ENCODE measurements around the gene PLXNA2.

The PLXNA2 gene

DNA sequence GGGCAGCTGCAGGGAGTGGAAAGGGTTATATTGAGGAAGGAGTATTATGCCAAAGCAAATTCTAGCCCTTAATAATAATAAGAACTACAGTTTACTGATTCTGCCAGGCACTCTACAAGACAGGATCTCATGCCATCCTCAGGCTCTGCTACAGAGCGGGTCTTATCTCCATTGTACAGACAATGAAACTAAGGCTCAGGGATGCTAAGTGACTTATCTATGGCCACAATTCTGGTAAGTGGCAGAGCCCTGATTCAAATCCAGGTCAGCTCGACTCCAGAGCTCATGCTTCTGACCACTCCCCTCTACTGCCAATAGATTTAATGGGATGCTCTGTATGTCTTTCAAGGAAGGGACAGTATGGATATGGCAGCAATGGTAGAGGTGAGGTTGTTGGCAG, 187.1 kb downstream of the PLXNA2 start:
- DNase-seq: no peak

DNA sequence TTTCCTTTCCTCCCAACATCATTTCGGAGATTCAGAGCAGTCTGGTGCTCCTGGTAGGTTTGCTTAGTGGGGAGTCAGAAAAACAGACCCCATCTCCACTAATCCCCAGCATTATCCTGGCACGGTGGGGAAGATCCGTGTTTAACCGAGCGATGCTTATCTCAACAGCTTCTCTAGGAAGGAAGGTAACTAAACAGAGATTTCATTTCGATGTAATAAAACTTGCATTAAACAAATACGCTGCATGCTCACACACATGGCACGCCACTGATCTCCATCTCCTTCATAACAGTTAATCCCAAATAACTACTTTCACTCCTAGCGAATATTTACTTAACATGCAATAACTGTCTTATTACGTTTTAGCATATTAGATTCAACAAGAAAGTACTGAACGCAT, 188.6 kb downstream of the PLXNA2 start:
- DNase-seq: no peak

DNA sequence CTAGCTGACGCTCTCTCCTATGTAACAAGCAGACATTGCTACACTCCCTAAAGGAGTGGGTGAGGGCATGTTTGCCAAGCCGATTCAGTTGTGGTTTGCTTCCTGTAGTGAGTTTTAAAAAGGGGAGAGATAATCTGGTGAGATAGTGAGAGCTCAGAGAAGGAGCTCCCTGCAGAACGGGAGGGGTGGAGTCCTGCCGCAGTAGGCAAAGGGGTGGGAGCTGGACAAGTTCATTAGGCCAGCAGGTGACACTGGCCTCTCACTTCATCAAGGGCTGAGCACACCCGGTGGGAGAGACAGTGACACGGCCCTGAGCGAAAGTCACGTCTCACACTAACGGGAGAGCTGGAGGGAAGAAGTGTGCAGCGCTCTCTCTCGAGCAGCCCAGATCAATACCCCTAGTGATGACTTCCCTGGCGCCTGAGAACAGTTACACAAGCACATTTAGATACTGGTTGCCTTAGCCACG, 189.2 kb downstream of the PLXNA2 start:
- no peak for DNase-seq

DNA sequence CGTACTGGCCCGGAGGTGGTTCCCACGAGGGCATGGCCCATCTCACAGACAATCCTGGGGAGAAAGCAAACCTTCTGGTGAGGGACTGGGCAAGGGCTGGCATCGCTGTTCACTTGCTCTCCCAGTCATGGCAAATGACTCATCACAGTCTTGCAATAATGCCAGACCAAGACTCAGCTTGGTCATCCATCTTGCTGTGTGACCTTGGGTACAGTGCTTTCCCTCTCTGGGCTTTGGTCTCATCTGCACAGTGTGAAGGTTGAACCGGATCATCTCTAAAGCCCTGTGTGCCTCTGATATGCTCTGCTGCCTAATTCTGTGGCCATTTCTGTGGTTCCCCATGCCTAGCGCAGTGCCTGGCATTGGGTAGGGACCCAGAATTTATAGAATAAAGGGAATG, 189.7 kb downstream of the PLXNA2 start:
- DNase-seq: no peak

DNA sequence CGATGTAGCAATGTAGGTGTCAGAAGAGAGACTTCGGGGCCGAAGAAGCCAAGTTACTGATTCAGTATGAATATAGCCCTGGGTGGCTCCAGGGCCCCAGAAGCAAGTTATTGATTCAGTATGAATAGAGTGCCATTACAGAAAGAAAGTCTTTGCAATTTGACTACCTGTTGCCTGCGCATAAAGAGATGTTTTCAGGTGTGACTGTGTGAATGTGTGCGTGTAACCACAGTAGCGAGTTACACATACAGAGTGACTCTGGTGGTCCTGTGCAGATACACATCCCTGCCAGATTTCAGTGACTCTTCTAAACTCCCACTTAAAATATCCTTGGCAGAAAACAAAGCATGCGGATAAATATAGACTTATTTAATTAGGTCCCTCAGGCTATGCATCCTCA, 190.5 kb downstream of the PLXNA2 start:
- no peak for DNase-seq

DNA sequence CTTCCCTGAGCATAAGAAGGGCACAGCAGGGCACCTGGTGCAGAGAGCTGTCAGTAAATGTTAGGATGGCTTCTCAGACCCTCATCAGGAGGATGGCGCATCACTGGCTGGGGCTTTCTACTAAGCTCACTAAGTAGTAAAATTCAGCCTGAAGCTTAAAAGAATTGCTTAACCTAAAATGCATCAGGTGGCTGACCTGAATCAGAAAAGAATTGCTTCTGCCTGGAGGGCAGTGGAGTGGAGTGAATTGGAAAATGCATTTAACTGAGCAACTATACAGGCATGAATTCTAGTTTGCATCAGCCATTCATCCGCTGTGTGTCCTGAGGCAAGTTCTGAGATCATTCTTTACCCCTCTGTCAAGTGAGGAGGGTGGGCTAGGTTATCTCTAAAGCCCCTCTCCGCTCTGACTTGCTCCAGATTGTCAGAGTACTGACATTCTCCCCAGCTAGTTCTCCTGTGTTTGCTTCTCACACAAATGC, 191.2 kb downstream of the PLXNA2 start:
- no peak for DNase-seq

DNA sequence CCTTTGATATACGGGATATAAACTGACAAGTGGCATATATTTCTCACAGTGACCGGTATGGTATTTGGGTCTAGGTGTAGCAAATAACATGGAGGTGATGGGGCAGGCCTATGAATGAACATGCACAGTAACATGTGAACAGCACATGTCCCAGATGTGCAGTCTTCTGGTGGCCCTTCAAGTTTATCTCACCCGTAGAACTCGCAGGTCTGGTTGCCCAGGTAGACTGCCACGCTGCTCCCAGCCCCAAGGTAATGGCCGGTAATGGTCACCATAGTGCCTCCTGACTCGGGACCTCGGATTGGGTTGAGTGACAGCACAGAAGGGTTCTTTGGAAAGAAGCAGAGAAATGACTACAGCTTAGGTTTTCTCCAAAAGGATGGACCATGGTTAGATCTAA, 192.0 kb downstream of the PLXNA2 start:
- no peak for DNase-seq

DNA sequence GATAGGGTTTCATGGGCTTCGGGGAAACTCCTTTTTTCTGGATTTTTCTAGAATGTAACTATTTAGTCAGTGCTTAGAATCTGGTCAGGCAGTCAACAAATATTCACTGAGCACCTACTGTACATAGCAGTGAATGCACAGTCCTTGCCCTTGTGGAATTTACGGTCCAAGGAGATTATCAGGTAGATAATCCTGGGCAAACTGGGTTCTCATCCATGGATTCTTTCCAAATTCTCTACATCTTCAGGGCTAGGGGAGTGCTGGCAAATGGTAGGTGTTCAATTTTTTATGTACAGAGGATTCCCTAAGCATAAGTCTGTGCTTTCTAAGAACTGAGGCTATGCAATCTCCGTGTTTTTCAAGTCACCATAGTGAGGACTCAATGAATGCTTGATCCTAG, 192.5 kb downstream of the PLXNA2 start:
- DNase-seq: no peak

DNA sequence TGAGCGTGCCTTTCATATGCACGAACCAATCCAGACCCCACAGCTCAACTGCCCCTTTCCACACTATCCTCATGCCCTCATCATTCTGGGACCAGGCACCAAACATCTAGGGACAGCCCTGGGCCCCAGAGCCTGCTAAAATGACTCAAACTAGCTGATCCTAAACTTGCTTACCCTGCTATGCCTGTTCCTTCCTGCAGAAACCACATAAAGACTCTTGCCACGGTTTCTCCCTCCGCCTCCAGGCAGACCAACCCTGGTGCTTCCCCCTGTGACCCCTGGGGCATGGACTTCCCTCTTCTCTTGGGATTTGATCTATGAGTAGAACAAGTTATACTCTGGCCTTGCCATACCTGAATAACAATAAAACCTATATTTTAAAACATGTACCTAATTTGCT, 195.3 kb downstream of the PLXNA2 start:
- DNase-seq: no peak

DNA sequence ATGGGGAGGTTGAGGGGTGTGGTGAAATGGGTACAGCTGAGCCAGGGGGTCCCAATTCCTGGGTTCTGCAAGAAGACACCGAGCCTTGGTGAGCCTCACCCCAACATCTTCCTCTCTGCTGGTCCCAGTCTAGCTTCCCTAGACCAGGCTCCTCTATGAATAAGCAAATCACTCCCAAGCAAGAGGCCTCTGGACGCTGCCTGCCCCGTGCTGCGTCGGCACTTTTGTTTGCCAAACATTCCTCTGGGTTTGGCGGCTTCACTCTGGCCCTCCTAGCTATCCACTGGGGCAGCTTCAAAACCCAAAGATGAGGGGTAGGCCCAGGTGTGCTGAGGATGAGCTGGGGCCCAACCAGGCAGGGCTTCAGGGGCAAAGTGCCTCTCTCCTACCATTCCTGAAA, 196.2 kb downstream of the PLXNA2 start:
- DNase-seq: no peak

DNA sequence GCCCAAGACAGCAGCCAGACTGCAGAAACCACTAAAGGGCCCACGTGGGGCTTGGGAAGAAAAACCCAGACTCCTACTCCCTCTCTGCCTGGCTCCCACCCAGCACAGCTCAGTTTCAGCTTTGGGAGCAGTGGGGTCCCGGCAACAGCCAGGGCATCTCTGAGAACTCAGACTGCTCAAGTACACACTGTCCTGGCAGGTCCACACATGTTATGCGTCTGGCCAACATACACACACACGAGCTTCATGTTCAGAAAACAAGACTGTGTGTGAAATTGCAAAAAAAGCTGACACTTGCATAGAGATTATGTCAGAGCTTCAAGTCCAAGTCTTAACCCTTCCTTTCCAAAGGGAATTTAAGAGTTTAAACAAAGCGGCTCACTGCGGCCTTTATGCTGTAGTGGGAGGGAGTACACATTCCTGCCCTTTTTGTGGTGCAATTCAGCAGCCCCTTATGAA, 196.7 kb downstream of the PLXNA2 start:
- DNase-seq: no peak

DNA sequence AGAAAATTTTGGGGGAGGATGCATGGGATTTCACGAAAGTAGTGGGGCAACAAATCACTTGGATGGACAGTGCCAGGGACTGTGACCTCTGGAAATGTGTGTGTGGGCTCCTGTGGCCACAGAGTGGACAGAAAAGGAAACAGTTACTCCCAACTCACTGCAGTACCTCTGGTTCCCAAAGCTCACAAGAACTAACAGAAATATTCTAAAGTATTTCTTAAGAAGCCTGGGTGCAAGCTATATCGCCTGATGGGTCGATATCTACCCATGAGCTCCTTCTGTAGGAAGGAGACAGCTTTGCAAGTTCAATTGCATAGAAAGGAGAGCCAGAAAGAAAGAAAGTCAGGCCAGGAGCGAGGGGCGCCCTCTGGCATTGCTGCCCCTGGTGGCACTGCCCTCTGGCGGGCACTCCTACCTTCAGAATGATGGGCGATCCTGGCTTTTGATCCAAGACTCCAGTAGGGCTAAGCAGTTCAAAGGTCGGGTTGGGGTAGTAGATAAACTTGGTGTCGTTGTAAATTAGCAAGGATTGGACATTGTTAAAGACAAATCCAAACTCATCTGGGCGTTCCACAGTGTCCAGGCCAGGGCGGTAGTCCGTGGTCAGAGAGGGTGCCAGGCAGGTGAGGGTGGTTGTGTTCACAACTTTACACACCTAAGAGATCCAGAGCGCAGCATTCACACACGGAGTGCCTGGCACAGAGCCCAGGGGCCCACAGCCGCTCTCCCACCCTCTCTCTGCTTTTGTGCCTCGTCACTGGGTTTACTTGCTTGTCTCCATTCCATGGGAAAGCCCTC, 198.5 kb downstream of the PLXNA2 start:
- DNase-seq: no peak

DNA sequence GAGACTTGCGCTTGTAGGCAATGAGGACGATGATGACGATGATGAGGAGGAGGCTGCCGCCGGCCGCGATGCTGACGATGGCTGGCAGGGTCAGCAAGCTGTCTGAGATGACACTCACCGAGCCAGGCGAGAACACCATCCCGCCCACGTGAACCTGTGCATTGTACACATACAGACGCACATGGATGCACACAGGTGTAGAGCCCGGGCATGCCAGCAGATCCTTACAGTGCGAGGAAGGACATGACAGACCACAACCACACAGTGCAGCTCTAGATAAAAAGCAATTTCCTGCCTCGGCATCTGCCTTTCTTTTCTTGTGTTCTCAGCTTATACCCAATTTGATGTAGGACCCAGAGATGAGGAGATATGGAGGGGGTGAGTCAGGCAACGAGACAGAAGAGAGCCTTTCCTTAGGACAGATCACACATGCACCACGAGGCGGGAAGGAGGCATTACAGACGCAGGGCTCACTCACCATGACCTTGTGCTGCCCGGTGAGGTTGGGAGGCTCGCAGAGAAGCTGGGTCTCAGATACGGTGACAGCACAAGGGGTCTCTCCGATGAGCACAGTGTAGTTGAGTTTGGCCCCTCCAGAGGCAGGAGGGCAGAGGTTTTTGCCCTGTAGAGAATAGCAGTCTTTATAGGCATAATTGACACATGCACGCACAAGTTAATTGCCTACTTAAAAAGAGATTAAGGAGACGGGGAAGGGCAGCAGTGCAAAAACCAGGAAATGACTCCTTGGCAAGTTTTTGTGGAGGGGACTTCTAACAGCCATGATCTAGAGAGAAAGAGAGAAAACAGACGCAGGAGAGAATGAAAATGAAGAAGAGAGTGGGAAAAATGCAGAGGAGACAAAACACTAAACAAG, 199.4 kb downstream of the PLXNA2 start:
- no peak for DNase-seq

DNA sequence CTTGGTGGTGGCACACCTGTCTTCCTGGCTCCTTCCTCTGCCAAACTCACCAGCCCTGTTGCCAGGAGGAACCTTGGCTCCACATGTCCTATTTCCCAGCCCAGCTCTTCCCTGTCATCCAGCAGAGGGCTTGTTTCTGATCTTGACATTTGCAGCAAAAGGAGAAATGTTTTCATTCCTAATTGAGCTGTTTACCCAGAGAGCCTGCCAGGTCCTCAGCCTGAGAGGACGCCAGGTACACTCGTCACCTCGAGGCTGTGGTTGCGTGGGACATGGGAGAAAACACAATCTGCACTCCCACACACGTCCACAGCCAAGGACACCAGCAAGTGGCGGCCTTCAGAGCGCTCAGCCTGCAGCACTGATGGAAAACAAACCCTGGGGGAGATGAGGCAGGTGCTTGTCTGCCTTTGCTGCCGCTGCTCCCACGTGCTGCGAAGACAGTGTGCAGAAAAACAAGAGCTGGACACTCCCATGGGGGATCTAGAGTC, 200.4 kb downstream of the PLXNA2 start:
- DNase-seq: no peak

DNA sequence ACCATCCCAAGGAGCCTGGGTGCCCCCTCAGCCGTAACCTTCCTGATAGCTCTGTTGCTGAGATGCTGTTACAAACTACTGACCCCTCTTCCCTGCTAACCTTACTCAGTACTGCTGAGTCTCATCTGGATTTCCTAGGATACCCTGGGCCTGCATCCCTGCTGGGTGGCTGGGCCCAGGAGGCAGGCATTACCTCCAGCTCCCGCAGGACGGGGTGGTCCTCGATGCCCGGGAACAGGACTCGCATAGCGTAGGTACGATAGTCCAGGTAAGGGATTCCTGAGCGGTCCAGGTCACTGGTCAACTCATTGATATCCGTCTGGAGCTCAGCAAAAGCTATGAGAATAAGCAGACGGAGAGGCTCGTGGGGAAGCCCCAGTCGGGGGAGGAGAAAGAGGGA, 201.3 kb downstream of the PLXNA2 start:
- no peak for DNase-seq

DNA sequence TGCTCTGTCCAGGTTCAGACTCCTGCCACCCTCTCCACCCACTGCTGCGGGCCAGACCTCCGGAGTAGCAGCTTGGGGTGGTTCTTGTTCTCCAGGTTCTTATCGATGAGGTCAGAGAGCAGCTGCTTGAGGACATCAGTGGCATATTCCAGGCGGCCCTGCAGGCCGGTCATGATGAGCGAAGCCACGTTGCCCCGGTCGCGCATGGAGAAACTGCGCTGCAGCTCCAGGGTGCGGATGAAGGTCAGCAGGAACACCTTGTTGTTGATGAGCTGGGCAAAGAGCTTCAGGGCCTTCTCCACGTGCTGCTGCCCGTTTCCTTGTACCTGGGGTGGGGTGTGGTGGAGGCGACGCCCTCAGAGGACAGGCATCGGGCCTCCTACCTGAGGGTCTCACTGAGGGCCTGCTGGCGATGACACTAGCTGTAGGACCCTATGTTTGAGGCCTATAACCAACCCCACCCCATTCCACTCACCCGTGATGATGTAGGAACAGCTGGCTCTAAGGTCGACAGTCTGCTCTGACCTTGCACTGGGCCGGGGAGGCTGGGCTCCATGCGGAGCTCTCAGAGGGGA, 202.1 kb downstream of the PLXNA2 start:
- DNase-seq: no peak

DNA sequence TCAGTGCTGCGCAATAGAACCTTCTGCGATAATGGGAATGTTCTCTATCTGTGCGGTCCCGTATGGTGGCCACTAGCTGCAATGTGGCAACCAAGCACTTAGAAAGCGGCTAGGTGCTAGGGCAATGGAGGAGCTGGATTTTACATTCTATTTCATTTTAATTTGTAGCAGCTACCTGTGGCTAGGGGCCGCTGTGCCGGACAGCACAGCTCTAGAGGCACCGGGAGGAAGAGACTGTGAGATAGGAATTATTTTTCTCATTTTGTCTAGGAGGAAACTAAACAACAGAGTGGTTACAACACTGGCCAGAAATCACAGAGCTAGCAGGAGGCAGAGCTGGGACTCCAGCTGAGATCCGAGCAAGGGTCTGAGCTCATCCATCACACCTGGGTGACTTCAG, 202.7 kb downstream of the PLXNA2 start:
- DNase-seq: no peak

DNA sequence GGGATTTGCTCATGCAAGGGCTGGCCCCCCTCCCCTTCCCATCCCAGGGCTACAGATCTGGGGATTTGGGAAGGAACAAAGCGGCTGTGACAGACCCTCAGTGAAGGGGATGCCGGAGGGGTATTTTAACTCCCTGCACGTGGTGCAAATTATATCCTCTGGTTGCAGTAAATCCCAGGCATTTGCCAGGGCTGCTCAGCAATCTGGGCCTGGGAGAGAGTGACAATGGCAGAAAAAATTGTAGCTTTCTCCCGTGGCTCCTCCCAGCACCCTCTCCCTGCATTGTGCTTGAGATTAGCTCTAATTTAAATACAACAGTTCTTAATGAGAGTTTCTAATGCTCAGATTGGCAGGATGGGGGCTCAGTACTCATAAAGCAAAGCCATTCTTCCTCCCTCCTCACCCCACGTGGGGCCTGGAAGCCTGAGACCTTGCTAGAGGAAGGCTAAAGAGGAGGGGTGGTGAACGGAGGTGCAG, 203.3 kb downstream of the PLXNA2 start:
- no peak for DNase-seq

DNA sequence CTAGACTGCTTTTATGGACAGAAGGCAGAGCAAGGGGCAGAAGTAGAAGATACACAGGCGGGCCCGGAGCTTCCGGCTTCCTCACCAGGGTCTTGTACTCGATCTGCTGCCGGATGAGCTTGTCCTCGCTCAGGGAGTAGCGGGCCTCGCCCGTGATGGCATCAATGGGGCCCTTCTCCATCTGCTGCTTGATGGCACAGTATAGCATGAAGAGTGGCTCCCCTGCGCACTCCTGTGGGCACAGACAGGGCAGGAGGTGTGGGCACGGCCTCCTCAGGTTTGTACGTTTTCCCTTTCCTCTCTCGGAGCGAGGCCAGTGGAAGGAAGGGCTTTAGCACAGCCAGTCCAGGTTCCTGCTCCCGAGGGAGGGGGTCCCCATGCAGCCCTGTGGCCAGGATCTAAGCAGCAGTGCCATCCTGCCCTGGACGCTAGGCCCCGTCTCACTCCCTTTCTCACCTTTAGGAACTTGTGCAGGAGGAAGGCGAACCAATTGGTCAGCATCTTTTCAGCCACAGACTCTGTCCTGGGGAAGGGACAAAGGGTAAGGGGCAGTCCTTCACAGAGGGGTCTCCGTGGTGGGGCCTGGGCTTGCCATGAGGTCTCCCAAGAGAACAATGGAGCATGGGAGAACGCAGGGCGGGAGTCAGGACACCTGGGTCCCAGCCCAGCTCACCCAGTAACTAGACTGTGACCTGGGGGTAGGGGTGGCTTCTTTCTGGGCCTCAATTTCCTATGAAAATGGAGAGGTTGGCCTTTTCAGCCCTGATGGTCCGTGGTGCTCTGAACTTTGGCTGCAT, 204.4 kb downstream of the PLXNA2 start:
- no peak for DNase-seq

DNA sequence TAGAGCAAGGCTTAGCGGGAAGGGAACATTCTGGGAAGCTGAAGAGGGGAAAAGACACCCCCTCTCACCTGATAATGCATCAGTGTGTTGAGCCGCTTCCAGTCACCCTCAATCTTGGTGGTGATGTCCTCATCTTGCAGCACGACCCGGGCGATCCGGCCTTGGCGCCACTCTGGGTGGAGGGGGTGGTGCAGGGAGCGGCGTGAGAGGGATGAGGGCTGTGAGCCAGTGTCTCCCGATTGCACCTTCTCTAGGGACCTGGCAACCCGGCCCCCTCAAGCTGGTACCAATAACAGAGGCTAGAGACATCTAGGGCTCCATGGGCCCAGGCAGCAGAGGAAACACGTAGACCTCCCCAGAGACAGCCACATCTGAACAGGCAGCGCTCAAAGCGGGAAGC, 205.9 kb downstream of the PLXNA2 start:
- DNase-seq: no peak

DNA sequence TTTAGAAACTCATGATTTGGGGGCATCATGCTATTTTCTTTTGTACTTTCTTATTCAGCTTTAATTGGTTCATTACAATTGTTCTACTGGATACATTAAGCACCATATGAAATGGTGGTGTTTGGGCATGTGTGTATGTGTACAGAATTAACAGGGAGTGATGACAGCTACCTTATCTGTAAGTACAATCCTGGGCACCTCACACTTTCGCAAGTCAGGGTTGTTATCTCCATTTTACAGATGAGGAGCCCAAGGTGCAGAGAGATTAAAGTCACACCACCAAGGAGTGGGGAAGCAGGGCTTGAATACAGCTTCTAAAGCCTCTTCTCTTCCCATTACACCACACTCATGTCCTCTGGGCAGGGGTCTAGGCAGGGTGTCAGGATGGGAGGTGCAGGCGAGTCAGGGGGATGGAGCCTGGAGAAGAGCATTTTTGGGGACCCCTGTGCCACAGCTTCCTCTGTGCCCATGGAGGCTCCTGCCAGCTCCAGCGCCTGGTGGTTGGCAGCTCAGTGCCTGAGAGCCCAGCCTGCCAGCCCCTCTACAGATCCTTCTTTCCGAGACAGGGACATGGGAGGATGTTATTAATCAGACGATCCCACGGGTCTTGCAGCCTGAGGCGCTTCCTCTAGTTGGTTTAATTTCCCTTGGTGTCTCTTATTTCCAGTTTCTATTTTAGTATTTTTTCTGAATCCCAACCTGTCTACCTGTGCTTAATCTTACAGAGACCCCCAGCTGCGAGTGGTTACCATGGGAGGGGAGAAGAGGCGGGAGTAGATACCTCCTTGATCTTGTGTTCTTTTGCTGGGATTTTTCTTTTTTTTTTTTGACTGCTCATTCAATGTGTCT, 207.0 kb downstream of the PLXNA2 start:
- DNase-seq: no peak
